ENCODE measurements around the gene B2M.
"Not testable (repeated sequence)": the region's sequence is repeated elsewhere in the genome, so short reads cannot be mapped to it uniquely, and the experiment has no call there.

B2M gene

GRCh38 chr15:44715142-44715796 lies 4.0 kb downstream of the B2M start:
- TF ChIP-seq CTCF (IDR thresholded peaks at IDR 0.05; ENCODE audit: borderline replicate concordance, insufficient read depth, low read depth, low read length), result no peak
- H3K4me3 ChIP-seq (ENCODE audit: low read depth, low read length), result peak overlapping the region; percentile 99

GRCh38 chr15:44715797-44716334 lies 4.5 kb downstream of the B2M start:
- H3K4me3 ChIP-seq (ENCODE audit: low read depth, low read length), result no peak overlapping the region

GRCh38 chr15:44716983-44717602 lies 5.8 kb downstream of the B2M start:
- H3K4me3 ChIP-seq (ENCODE audit: low read depth, low read length), result no peak overlapping the region
- TF ChIP-seq CTCF (IDR thresholded peaks at IDR 0.05; ENCODE audit: borderline replicate concordance, insufficient read depth, low read depth, low read length), result no peak

More at GRCh38 chr15:44715797-44716334, 4.5 kb downstream of the B2M start:
- no peak for TF ChIP-seq CTCF (IDR thresholded peaks at IDR 0.05; ENCODE audit: borderline replicate concordance, insufficient read depth, low read depth, low read length)

GRCh38 chr15:44718180-44718926 lies 7.0 kb downstream of the B2M start:
- no peak overlapping the region for H3K4me3 ChIP-seq (ENCODE audit: low read depth, low read length)
- no peak for TF ChIP-seq CTCF (IDR thresholded peaks at IDR 0.05; ENCODE audit: borderline replicate concordance, insufficient read depth, low read depth, low read length)

- H3K4me3 ChIP-seq (ENCODE audit: low read depth, low read length), result no peak overlapping the region
- TF ChIP-seq CTCF (IDR thresholded peaks at IDR 0.05; ENCODE audit: borderline replicate concordance, insufficient read depth, low read depth, low read length), result no peak
Observed at GRCh38 chr15:44718927-44719292, 7.6 kb downstream of the B2M start.

GRCh38 chr15:44719293-44719999 lies 8.1 kb downstream of the B2M start:
- no peak for TF ChIP-seq CTCF (IDR thresholded peaks at IDR 0.05; ENCODE audit: borderline replicate concordance, insufficient read depth, low read depth, low read length)
- no peak overlapping the region for H3K4me3 ChIP-seq (ENCODE audit: low read depth, low read length)

GRCh38 chr15:44720000-44720435 lies 8.7 kb downstream of the B2M start:
- not testable (repeated sequence) for H3K4me3 ChIP-seq (ENCODE audit: low read depth, low read length)

Data from GM12875 (cell line).